ENCODE data around the gene SEPTIN8. TPM values are rescaled to one million over a fixed set of nuclear protein-coding genes. Genes with fewer than 3 reads are reported as not detected.

The SEPTIN8 gene
- polyA plus RNA-seq, 2 of the 4 experiments (the other 2 are of a cell fraction), result 20.8 to 29.2 TPM

DNA sequence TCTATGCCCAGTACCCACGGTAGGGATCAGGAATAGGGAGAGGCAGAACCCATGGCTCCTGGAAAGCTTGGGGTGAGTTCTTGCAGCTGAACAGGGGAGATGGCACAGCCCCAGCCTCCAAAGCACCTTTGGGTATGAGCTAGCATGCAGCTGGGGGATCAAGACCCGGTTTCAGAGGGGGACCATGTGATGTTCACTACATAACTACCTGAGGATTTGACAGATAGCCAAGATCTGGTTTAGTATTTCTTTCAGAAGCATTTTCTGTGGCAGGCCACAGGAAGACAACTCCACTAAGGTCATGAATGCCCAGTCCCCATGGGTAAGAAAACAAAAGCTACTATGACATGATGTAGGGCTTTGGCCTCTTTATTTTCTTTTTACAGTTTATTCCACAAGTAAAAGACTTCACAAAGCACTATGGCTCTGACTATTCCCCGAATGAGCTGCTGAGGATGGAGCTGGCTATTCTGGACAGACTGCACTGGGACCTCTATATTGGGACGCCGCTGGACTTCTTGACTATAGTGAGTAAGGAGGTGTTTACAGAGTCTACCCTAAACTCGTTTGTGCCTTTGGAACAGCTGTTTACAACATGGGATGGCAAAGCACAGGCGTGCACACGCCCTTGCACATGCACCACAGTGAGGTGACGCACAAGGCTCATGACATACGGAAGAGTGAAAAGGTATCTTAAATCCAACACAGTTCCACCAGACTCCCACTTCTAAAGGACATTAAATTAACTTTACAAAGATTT, 26.4 kb downstream of the SEPTIN8 start:
- ChIA-PET CTCF (interaction anchor here (0.6 to 6.6 kb wide), 6 partner anchors 12 to 364 kb away, joined by 3 to 64 read pairs (median 3); no protein-coding TSS in a partner anchor), POLR2A (no interaction called here)
- no peak for FAIRE-seq
- no peak for DNase-seq (ENCODE audit: low read depth in 1 of 2, low spot score in 1 of 2)
- Histone ChIP-seq H3K27ac (no peak overlapping the region), H3K4me3 (no peak overlapping the region), H3K9me3 (no peaks in the 10 kb centered on the region), H3K4me2 (no peak overlapping the region), H3K4me1 (no peaks in the 10 kb centered on the region)
- WGBS (ENCODE audit: missing lambda C conversion rate), result 66% methylated on average over 10 of the region's 10 CpGs
- ATAC-seq, result no peak
- TF ChIP-seq PHF8 (IDR thresholded peaks at IDR 0.05; ENCODE audit: borderline replicate concordance, low read depth), result no peak
- no peak for TF ChIP-seq ZFP36 (IDR thresholded peaks at IDR 0.05; ENCODE audit: borderline replicate concordance, partially characterized antibody)
- TF ChIP-seq TFCP2L1 (CRISPR knock-in tag; IDR thresholded peaks at IDR 0.05), result no peak
- TF ChIP-seq FOSB (CRISPR knock-in tag; IDR thresholded peaks at IDR 0.05), result no peak
- TF ChIP-seq POLR2A (IDR thresholded peaks at IDR 0.05; ENCODE audit: low read length), result no peak
- TF ChIP-seq CHD2 (IDR thresholded peaks at IDR 0.05; ENCODE audit: low read length, partially characterized antibody), result no peak
- no peak for TF ChIP-seq JUNB (IDR thresholded peaks at IDR 0.05)
- no peak for TF ChIP-seq NR3C1 (IDR thresholded peaks at IDR 0.05)
- TF ChIP-seq HOXB5 (CRISPR knock-in tag; IDR thresholded peaks at IDR 0.05), result no peak
- no peak for TF ChIP-seq TP53 (CRISPR knock-in tag; IDR thresholded peaks at IDR 0.05)
- no peak for TF ChIP-seq HDAC2 (IDR thresholded peaks at IDR 0.05)
- TF ChIP-seq, protein P1, sequence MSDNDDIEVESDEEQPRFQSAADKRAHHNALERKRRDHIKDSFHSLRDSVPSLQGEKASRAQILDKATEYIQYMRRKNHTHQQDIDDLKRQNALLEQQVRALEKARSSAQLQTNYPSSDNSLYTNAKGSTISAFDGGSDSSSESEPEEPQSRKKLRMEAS (IDR thresholded peaks at IDR 0.05), result no peak

DNA sequence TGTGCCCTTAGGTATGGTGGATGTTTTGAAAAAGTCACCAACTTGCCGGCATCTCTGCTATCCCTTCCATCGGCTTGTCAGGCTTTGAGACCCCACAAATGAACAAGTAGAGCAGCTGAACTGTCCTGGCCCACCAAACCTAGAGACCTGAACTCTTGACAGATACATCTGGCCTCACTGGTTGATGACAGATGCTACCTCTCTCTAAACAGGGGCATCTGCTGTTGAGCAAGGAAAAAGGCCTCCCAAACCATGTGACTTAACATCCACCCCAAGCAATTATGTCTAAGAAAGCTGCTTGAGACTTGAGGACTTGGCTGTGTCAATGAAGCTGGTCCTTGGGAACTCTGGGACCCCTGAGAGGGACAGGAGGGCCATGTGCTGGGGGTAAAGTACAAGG, 27.5 kb downstream of the SEPTIN8 start:
- H3K4me3 ChIP-seq, result no peak overlapping the region
- no peak overlapping the region for H3K4me2 ChIP-seq
- ATAC-seq (no peak), DNase-seq (ENCODE audit: low read depth in 1 of 2, low spot score in 1 of 2) (no peak), FAIRE-seq (no peak)
- H3K9me3 ChIP-seq, result no peaks in the 10 kb centered on the region
- 89% methylated on average over 2 of the region's 2 CpGs for whole genome bisulfite sequencing (ENCODE audit: missing lambda C conversion rate)
- TF ChIP-seq POLR2AphosphoS2 (conservative IDR thresholded peaks at IDR 0.05; ENCODE audit: low read length) (no peak), BHLHE40 (IDR thresholded peaks at IDR 0.05; ENCODE audit: low read depth, low read length) (no peak), ZSCAN20 (CRISPR knock-in tag; IDR thresholded peaks at IDR 0.05) (no peak), HDAC2 (IDR thresholded peaks at IDR 0.05) (no peak)
- TF ChIP-seq, protein P2, sequence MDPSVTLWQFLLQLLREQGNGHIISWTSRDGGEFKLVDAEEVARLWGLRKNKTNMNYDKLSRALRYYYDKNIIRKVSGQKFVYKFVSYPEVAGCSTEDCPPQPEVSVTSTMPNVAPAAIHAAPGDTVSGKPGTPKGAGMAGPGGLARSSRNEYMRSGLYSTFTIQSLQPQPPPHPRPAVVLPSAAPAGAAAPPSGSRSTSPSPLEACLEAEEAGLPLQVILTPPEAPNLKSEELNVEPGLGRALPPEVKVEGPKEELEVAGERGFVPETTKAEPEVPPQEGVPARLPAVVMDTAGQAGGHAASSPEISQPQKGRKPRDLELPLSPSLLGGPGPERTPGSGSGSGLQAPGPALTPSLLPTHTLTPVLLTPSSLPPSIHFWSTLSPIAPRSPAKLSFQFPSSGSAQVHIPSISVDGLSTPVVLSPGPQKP (IDR thresholded peaks at IDR 0.05; ENCODE audit: low read depth, low read length), result no peak
- TF ChIP-seq, protein P1 (IDR thresholded peaks at IDR 0.05), result no peak
- CTCF ChIA-PET, result interaction anchor here (0.7 to 6.6 kb wide), 4 partner anchors 13 to 71 kb away, joined by 3 to 64 read pairs (median 4); no protein-coding TSS in a partner anchor
- no peaks in the 10 kb centered on the region for H3K4me1 ChIP-seq
- POLR2A ChIA-PET, result no interaction called here
- no peak overlapping the region for H3K27ac ChIP-seq

DNA sequence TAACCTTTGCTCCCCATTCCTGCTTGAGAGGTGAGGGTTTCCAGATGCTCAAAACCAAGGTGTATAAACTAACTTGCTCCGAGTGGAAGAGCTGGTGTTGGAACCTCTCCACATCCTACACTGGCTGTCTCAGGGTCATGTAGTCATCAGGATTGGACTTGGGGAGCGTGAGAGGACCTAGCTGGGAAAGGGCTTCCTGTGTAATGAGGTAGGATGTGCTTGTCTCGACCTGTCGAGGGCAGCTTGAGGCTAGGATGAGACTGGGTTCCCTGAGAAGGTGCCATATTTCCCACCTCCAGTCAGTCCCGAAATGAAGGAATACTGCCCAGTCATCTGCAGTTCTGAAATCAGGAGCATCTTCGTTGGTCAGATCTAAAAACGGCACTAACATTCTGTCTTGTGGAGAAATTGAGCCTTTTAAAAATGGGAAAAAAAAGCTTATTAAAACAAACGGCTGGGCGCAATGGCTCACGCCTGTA, 28.5 kb downstream of the SEPTIN8 start:
- DNase-seq (ENCODE audit: low read depth in 1 of 2, low spot score in 1 of 2) (no peak), FAIRE-seq (no peak), ATAC-seq (no peak)
- H3K9me3 ChIP-seq, result no peaks in the 10 kb centered on the region
- H3K4me3 ChIP-seq, result no peak overlapping the region
- CTCF ChIA-PET, result interaction anchor here (0.5 to 6.6 kb wide), 4 partner anchors 13 to 937 kb away, joined by 3 to 64 read pairs (median 3); no protein-coding TSS in a partner anchor
- TF ChIP-seq EP300 (IDR thresholded peaks at IDR 0.05), result no peak
- TF ChIP-seq, protein P3, sequence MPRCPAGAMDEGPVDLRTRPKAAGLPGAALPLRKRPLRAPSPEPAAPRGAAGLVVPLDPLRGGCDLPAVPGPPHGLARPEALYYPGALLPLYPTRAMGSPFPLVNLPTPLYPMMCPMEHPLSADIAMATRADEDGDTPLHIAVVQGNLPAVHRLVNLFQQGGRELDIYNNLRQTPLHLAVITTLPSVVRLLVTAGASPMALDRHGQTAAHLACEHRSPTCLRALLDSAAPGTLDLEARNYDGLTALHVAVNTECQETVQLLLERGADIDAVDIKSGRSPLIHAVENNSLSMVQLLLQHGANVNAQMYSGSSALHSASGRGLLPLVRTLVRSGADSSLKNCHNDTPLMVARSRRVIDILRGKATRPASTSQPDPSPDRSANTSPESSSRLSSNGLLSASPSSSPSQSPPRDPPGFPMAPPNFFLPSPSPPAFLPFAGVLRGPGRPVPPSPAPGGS (IDR thresholded peaks at IDR 0.05), result no peak
- TF ChIP-seq, protein P4, sequence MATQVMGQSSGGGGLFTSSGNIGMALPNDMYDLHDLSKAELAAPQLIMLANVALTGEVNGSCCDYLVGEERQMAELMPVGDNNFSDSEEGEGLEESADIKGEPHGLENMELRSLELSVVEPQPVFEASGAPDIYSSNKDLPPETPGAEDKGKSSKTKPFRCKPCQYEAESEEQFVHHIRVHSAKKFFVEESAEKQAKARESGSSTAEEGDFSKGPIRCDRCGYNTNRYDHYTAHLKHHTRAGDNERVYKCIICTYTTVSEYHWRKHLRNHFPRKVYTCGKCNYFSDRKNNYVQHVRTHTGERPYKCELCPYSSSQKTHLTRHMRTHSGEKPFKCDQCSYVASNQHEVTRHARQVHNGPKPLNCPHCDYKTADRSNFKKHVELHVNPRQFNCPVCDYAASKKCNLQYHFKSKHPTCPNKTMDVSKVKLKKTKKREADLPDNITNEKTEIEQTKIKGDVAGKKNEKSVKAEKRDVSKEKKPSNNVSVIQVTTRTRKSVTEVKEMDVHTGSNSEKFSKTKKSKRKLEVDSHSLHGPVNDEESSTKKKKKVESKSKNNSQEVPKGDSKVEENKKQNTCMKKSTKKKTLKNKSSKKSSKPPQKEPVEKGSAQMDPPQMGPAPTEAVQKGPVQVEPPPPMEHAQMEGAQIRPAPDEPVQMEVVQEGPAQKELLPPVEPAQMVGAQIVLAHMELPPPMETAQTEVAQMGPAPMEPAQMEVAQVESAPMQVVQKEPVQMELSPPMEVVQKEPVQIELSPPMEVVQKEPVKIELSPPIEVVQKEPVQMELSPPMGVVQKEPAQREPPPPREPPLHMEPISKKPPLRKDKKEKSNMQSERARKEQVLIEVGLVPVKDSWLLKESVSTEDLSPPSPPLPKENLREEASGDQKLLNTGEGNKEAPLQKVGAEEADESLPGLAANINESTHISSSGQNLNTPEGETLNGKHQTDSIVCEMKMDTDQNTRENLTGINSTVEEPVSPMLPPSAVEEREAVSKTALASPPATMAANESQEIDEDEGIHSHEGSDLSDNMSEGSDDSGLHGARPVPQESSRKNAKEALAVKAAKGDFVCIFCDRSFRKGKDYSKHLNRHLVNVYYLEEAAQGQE (IDR thresholded peaks at IDR 0.05), result no peak
- TF ChIP-seq CHD4 (IDR thresholded peaks at IDR 0.05; ENCODE audit: borderline replicate concordance), result no peak
- TF ChIP-seq, protein P5, sequence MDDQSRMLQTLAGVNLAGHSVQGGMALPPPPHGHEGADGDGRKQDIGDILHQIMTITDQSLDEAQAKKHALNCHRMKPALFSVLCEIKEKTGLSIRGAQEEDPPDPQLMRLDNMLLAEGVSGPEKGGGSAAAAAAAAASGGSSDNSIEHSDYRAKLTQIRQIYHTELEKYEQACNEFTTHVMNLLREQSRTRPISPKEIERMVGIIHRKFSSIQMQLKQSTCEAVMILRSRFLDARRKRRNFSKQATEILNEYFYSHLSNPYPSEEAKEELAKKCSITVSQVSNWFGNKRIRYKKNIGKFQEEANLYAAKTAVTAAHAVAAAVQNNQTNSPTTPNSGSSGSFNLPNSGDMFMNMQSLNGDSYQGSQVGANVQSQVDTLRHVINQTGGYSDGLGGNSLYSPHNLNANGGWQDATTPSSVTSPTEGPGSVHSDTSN (IDR thresholded peaks at IDR 0.05), result no peak
- no peak for TF ChIP-seq SMC3 (IDR thresholded peaks at IDR 0.05)
- no peak for TF ChIP-seq CBX8 (IDR thresholded peaks at IDR 0.05)
- TF ChIP-seq, protein P6, sequence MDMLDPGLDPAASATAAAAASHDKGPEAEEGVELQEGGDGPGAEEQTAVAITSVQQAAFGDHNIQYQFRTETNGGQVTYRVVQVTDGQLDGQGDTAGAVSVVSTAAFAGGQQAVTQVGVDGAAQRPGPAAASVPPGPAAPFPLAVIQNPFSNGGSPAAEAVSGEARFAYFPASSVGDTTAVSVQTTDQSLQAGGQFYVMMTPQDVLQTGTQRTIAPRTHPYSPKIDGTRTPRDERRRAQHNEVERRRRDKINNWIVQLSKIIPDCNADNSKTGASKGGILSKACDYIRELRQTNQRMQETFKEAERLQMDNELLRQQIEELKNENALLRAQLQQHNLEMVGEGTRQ (IDR thresholded peaks at IDR 0.05), result no peak
- no peak for TF ChIP-seq ZNF302 (CRISPR knock-in tag; IDR thresholded peaks at IDR 0.05)
- no peak for TF ChIP-seq MYC (IDR thresholded peaks at IDR 0.05; ENCODE audit: borderline replicate concordance, low read length)
- TF ChIP-seq FOXS1 (CRISPR knock-in tag; IDR thresholded peaks at IDR 0.05), result no peak
- H3K4me1 ChIP-seq, result no peaks in the 10 kb centered on the region
- no peak overlapping the region for H3K4me2 ChIP-seq
- 88% methylated on average over 10 of the region's 10 CpGs for WGBS (ENCODE audit: missing lambda C conversion rate)
- no peak overlapping the region for H3K27ac ChIP-seq
- POLR2A ChIA-PET, result no interaction called here
